ENCODE measurements around the gene VANGL2.

VANGL2 gene

DNA sequence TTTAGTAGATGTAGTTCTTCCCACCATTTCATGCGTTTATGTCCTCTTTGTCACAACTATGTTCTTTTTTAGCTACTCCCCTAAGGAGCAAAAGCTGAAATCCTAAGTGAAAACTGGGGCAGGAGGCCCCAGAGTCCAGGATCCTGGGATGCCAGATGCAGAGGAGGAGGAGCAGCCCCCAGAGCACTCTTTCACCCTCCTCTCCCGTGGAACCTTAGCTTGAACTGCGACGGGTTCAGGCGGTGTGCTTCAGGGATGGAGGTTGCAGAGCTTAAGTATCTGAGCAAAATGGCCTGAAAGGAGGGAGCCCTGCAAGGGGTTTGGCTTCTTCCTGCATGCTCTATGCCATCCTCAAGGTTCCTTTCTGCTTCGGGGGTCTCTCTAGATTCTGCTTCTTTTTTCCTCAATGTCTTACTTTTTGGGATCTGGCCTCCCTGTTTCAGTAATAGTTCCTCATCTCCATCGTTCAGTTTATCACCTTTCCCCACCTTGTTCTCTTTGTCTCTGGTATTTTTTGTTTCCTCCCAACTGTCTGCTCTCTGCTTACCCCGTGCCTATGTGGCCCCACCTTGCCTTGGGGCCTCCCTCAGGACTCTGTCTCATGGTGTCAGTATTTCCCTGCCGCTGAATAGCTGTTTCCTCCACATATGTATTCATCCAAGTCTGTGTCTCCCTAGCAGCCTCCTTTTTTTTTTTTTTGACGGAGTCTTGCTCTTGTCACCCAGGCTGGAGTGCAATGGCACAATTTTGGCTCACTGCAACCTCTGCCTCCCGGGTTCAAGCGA is 36.2 kb upstream of the VANGL2 start:
- peak overlapping the region; percentile 59 for H3K27ac Mint-ChIP-seq
- H3K4me3 Mint-ChIP-seq = no peak overlapping the region
- no peak for ATAC-seq (replicated peaks)
- peaks cover 8% of the 10 kb centered on the region for H3K36me3 Mint-ChIP-seq (ENCODE audit: insufficient read depth)
- no peaks in the 10 kb centered on the region for H3K27me3 Mint-ChIP-seq
- H3K4me1 Mint-ChIP-seq (ENCODE audit: low read depth in 2 of 2) = peaks cover 0 to 4% of the 10 kb centered on the region in 2 donors
- DNase-seq = no peak
- H3K9me3 Mint-ChIP-seq = no peaks in the 10 kb centered on the region

GRCh38 chr1:160365325-160365724 is 35.0 kb upstream of the VANGL2 start:
- H3K36me3 Mint-ChIP-seq (ENCODE audit: insufficient read depth) = no peaks in the 10 kb centered on the region
- peak overlapping the region in 1 of 2 donors; percentile 51 for H3K27ac Mint-ChIP-seq
- H3K27me3 Mint-ChIP-seq = no peaks in the 10 kb centered on the region
- peaks cover 0 to 4% of the 10 kb centered on the region in 2 donors for H3K4me1 Mint-ChIP-seq (ENCODE audit: low read depth in 2 of 2)
- H3K4me3 Mint-ChIP-seq = no peak overlapping the region
- DNase-seq (no peak), ATAC-seq (replicated peaks) (no peak)
- H3K9me3 Mint-ChIP-seq = no peaks in the 10 kb centered on the region

DNA sequence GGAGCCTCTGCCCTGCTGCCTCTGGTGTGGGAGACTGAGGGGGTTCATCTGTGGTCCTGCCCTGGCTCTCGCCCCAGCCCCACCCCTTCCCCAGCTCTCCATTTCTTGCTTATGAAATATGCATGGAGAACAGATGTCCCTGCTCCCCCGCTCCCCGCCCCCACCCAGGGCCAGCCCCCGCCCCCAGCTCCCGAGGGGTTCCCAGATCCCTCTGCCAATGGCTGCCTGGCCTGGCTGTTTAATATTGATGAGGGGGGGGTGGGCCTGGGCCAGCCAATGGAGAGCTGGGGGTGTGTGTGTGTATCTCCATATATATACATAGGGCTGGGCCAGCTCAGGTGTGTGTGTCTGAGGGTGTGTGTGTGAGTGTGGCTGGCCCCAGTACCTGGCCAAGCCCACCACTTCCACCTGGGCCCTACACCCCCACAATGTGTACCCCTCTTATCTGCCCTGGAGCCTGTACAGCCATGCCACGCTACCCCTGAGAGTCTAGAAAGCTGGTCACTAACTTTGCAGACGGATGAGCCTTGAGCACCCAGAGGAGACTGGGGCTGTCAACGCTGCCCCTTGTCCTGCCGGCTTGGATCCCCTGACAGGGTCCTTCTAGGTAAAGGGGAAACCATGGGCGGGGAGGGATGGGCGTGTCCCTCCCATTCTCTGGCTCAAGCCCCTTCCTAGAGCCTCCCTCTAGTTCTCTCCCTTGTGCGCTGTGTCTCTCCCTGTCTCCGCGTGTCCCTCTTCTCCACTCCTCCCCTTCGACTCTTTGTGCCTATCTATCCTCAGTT is 33.4 kb upstream of the VANGL2 start, which contains the start of gene NHLH1:
Gene NHLH1, plus strand, starts transcription at position 341 of the 785 bp plus-strand sequence. CDS start 3,661 bp downstream, outside the sequence.
- no peak within 1 kb of the TSS for H3K27ac Mint-ChIP-seq
- ATAC-seq (replicated peaks) = no peak

GRCh38 chr1:160367516-160367900 is 32.9 kb upstream of the VANGL2 start:
- H3K27me3 Mint-ChIP-seq = no peaks in the 10 kb centered on the region
- H3K4me3 Mint-ChIP-seq = no peak overlapping the region
- H3K4me1 Mint-ChIP-seq (ENCODE audit: low read depth in 2 of 2) = peaks cover 0 to 4% of the 10 kb centered on the region in 2 donors

More for the DNA sequence above, 33.4 kb upstream of the VANGL2 start, which contains the start of gene NHLH1:
- DNase-seq = no peak
- no peaks in the 10 kb centered on the region for H3K9me3 Mint-ChIP-seq
- no peaks in the 10 kb centered on the region for H3K36me3 Mint-ChIP-seq (ENCODE audit: insufficient read depth)
- no peaks in the 10 kb centered on the region for H3K27me3 Mint-ChIP-seq
- no peak within 1 kb of the TSS for H3K4me3 Mint-ChIP-seq
- peaks cover 0 to 4% of the 10 kb centered on the region in 2 donors for H3K4me1 Mint-ChIP-seq (ENCODE audit: low read depth in 2 of 2)

GRCh38 chr1:160367934-160368923 is 32.1 kb upstream of the VANGL2 start:
- peaks cover 0 to 1% of the 10 kb centered on the region in 2 donors for H3K4me1 Mint-ChIP-seq (ENCODE audit: low read depth in 2 of 2)
- H3K27me3 Mint-ChIP-seq = no peaks in the 10 kb centered on the region
- H3K4me3 Mint-ChIP-seq = no peak overlapping the region
- no peaks in the 10 kb centered on the region for H3K9me3 Mint-ChIP-seq
- no peak overlapping the region for H3K27ac Mint-ChIP-seq
- ATAC-seq (replicated peaks) = no peak
- no peak for DNase-seq
- no peaks in the 10 kb centered on the region for H3K36me3 Mint-ChIP-seq (ENCODE audit: insufficient read depth)

More at GRCh38 chr1:160367516-160367900, 32.9 kb upstream of the VANGL2 start:
- Mint-ChIP-seq H3K36me3 (ENCODE audit: insufficient read depth) (no peaks in the 10 kb centered on the region), H3K27ac (no peak overlapping the region), H3K9me3 (no peaks in the 10 kb centered on the region)
- ATAC-seq (replicated peaks) = no peak
- DNase-seq = no peak

- DNase-seq (no peak), ATAC-seq (replicated peaks) (no peak)
- Mint-ChIP-seq H3K27me3 (no peaks in the 10 kb centered on the region), H3K27ac (no peak overlapping the region), H3K4me3 (no peak overlapping the region), H3K9me3 (no peaks in the 10 kb centered on the region), H3K4me1 (ENCODE audit: low read depth in 2 of 2) (no peaks in the 10 kb centered on the region), H3K36me3 (ENCODE audit: insufficient read depth) (no peaks in the 10 kb centered on the region)
Observed at GRCh38 chr1:160369087-160369486, 31.3 kb upstream of the VANGL2 start.

DNA sequence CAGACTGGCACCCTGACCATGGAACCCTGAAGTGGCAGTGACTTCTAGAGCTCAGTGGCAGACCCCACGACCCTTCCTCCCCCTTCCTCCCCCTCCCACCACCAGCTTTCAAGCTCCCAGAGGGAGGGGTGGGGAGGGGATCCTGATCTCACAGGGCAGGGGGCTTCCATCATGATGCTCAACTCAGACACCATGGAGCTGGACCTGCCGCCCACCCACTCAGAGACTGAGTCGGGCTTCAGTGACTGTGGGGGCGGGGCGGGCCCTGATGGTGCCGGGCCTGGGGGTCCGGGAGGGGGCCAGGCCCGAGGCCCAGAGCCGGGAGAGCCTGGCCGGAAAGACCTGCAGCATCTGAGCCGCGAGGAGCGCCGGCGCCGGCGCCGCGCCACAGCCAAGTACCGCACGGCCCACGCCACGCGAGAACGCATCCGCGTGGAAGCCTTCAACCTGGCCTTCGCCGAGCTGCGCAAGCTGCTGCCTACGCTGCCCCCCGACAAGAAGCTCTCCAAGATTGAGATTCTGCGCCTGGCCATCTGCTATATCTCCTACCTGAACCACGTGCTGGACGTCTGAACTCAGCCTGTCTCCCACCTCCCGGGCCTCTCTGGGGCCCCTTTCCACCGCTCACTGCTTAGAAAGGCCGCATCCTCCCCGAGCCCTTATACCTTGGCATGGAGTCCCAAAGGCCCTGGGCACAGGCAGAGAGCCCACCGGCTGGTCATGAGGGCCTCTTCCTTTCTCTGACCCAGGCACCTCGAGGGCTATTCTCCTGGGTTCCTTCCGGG is 29.6 kb upstream of the VANGL2 start:
- no peak overlapping the region for H3K4me3 Mint-ChIP-seq
- no peaks in the 10 kb centered on the region for H3K9me3 Mint-ChIP-seq
- H3K36me3 Mint-ChIP-seq (ENCODE audit: insufficient read depth) = peaks cover 3% of the 10 kb centered on the region
- DNase-seq = no peak
- no peak for ATAC-seq (replicated peaks)
- H3K27me3 Mint-ChIP-seq = no peaks in the 10 kb centered on the region
- peak overlapping the region in 1 of 2 donors; percentile 44 for H3K27ac Mint-ChIP-seq
- peaks cover 5 to 6% of the 10 kb centered on the region in 2 donors for H3K4me1 Mint-ChIP-seq (ENCODE audit: low read depth in 2 of 2)

DNA sequence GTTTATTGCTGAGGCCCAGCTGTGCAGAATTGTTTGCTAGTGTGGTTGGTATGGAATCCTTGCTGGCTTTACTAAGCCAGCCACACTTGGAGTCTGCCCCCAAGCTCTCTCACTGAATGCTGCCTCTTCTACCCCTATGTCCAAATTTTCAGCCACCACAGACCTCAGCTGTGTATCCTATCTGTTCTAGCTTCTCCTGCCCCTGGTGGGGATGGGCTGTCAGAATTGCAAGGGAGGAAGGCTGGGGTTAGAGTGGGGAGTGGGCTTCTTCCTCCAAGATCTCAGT is 29.1 kb upstream of the VANGL2 start:
- ATAC-seq (replicated peaks) (no peak), DNase-seq (no peak)
- H3K27me3 Mint-ChIP-seq = no peaks in the 10 kb centered on the region
- no peaks in the 10 kb centered on the region for H3K9me3 Mint-ChIP-seq
- no peak overlapping the region for H3K4me3 Mint-ChIP-seq
- H3K36me3 Mint-ChIP-seq (ENCODE audit: insufficient read depth) = peaks cover 3% of the 10 kb centered on the region
- peaks cover 10 to 12% of the 10 kb centered on the region in 2 donors for H3K4me1 Mint-ChIP-seq (ENCODE audit: low read depth in 2 of 2)
- H3K27ac Mint-ChIP-seq = no peak overlapping the region

DNA sequence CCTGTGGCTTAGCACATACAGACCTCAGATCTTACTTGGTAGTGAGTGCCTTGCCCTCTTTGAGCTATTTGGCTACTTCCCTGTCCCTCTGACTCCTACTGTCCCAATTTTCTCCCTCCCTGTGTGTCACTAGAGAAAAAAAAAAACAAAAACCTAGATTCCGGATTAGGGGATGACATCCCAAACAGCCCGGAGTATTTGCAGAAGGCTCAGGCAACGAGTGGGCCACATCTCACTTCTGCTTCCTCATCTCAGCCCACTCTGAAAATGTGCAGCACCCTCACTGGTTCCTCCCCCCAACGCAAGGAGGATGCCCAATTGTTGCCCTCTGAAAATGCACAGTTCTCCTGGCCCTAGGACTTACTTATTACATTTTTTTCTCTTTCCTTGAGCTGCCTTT is 28.6 kb upstream of the VANGL2 start:
- Mint-ChIP-seq H3K36me3 (ENCODE audit: insufficient read depth) (peaks cover 3% of the 10 kb centered on the region), H3K27ac (peak overlapping the region in 1 of 2 donors; percentile 39), H3K4me1 (ENCODE audit: low read depth in 2 of 2) (peaks cover 13% of the 10 kb centered on the region in 2 donors), H3K9me3 (no peaks in the 10 kb centered on the region), H3K4me3 (no peak overlapping the region), H3K27me3 (no peaks in the 10 kb centered on the region)
- ATAC-seq (replicated peaks) (no peak), DNase-seq (no peak)

DNA sequence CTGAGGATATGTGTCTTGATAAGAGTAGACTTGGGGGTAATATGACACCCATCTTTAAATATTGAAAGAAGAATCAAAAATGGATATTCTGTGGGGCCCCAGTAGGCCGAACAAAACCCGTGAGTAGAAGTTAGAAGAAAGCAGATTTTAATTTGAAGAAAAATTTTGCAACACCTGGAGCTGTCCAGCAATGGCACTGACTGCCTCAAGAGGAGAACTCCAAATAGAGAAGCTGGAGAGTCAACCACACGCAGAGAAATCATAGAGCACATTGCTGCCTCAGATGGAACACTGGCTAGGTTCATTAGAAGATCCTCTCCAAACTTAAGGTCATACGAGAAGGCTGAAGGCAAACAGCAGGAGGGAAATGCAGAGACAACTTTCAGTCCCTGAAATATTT is 26.7 kb upstream of the VANGL2 start:
- Mint-ChIP-seq H3K36me3 (ENCODE audit: insufficient read depth) (peaks cover 3% of the 10 kb centered on the region), H3K9me3 (no peaks in the 10 kb centered on the region), H3K4me3 (no peak overlapping the region), H3K27ac (no peak overlapping the region), H3K27me3 (no peaks in the 10 kb centered on the region), H3K4me1 (ENCODE audit: low read depth in 2 of 2) (peaks cover 13% of the 10 kb centered on the region in 2 donors)
- DNase-seq = no peak
- no peak for ATAC-seq (replicated peaks)

DNA sequence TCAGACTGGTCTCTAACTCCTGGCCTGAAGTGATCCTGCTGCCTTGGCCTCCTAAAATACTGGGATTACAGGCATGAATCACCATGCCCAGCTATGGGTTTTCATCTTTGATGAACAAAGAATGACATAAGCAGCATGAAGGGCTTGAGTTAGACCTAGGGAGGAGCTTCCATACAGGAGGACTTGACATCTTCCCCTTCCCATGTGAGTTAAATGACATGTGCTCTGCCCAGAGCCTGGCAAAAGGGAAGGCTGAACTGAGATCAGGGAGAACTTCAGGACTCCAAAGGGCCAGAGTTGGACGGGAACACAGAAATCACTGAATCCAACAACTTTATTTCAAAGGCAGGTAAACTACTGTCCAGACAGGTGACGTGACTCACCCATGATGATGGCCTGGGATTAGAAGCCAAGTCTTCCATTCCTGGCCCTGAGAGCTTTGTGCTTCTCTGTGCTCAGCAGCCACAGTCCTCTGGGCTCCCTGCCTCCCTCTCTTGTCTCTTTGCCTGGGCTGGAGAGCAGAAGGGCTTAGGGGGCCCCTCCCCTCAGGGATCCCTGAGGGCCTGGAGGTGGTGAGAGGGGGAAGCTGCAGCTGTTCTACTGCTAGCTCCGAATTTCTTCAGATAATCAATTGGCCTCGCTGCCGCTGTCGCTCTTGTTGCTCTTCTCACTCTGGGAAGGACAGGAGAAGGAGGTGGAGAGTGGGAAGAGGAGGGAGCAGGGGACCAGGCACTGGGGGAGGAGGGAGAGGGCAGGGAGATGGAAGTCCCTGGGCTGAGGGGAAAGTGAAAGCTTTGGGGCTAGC is 25.9 kb upstream of the VANGL2 start:
- peaks cover 13% of the 10 kb centered on the region in 2 donors for H3K4me1 Mint-ChIP-seq (ENCODE audit: low read depth in 2 of 2)
- peaks cover 3% of the 10 kb centered on the region for H3K36me3 Mint-ChIP-seq (ENCODE audit: insufficient read depth)
- no peak overlapping the region for H3K4me3 Mint-ChIP-seq
- no peak for DNase-seq
- no peaks in the 10 kb centered on the region for H3K9me3 Mint-ChIP-seq
- no peak for ATAC-seq (replicated peaks)
- H3K27me3 Mint-ChIP-seq = no peaks in the 10 kb centered on the region
- H3K27ac Mint-ChIP-seq = peak overlapping the region in 1 of 2 donors; percentile 57

Data from effector memory CD8-positive, alpha-beta T cell (primary cell).